Measurements from ENCODE around the gene RPL9. TPM values are rescaled to one million over a fixed set of nuclear protein-coding genes. Genes with fewer than 3 reads are reported as not detected.

Gene RPL9
- total RNA-seq, 1 experiment from 2014 or later: 971 TPM

DNA sequence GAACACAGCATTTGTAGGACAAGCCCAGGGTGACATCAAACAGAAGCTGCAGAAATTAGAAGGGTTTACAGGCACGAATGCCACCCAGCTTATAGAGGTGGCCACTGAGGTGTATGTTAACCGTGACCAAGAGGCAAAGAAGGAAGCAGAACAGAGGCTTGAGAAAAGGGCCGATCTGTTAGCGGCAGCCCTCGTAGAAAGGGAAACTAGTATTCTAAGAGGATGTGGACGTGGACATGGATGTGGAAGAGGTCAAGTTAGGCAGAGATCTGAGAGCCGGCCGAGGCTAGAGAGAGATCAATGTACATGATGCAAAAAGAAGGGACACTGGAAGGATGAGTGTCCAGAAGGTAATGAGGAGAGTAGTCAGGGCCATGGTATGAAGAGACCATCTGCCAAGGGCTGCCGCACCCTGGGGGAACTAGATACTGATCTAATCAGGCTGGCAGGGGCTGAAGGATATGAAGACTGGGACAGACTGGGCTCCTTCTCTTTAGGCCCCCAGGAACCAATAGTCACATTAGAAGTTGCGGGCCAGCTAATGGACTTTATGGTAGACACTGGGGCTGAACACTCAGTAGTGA lies 27.6 kb upstream of the RPL9 start:
- Histone ChIP-seq H3K4me1 (ENCODE audit: insufficient read depth, low read length, poor library complexity, severe bottlenecking) (no peaks in the 10 kb centered on the region), H3K36me3 (ENCODE audit: insufficient read depth, low read length, poor library complexity, severe bottlenecking) (no peaks in the 10 kb centered on the region), H3K9me3 (ENCODE audit: low read depth, low read length, poor library complexity, severe bottlenecking) (no peaks in the 10 kb centered on the region), H3K27ac (ENCODE audit: low read depth, low read length, poor library complexity, severe bottlenecking) (no peak overlapping the region), H3K27me3 (replicated peaks; ENCODE audit: insufficient read depth, low read depth, low read length, poor library complexity) (no peaks in the 10 kb centered on the region), H3K4me3 (ENCODE audit: low read depth, low read length, poor library complexity, severe bottlenecking) (no peak overlapping the region)
- no TSS peak for BruUV-seq (replicated peaks)
- ChIA-PET CTCF (no interaction called here), POLR2A (ENCODE audit: low non-redundant PET) (no interaction called here)
- TF ChIP-seq CTCF (conservative IDR thresholded peaks at IDR 0.05; ENCODE audit: low read depth, low read length): no peak
- no peak for TF ChIP-seq EZH2 (IDR thresholded peaks at IDR 0.05; ENCODE audit: borderline replicate concordance, low read depth, low read length, poor library complexity, severe bottlenecking)
- intact Hi-C loops (cut with micrococcal nuclease; ENCODE audit: unreplicated experiment): no loop called here
- no peak for DNase-seq (ENCODE audit: low spot score)

DNA sequence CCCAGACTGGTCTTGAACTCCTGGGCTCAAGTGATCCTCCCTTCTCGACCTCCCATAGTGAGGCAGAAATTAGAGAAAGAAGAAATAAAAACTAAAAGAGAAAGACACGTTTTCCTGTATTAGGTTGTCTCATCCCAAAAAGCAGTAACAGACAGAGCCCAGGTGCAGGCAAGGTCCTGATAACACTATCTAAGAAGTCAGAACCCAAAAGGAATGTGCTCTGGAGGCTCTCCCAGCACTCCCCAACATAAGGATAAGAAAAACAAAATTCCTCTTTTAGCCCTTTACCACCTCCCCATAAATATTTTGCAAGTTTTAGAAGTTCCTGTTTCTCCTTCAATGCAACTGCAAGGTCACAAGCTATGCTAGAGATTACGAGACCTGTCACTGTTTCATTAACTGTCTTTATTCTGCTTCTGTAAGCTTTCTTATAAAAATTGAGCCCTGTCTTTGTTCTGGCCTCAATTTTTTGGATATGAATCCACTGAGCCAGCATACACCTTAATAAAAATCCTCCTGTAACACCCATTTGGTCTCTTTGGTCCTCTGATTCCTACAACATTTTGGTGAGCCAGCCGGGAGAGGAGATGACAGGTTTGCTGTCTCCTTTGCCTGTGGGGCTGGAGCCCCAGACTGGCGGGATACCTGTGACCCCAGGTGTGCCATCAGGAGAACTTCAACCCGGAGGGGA lies 26.0 kb upstream of the RPL9 start:
- no TSS peak for BruUV-seq (replicated peaks)
- H3K36me3 ChIP-seq (ENCODE audit: insufficient read depth, low read length, poor library complexity, severe bottlenecking): no peaks in the 10 kb centered on the region
- no peak overlapping the region for H3K27ac ChIP-seq (ENCODE audit: low read depth, low read length, poor library complexity, severe bottlenecking)
- H3K4me1 ChIP-seq (ENCODE audit: insufficient read depth, low read length, poor library complexity, severe bottlenecking): no peaks in the 10 kb centered on the region
- intact Hi-C loops (cut with micrococcal nuclease; ENCODE audit: unreplicated experiment): no loop called here
- TF ChIP-seq CTCF (conservative IDR thresholded peaks at IDR 0.05; ENCODE audit: low read depth, low read length): no peak
- TF ChIP-seq EZH2 (IDR thresholded peaks at IDR 0.05; ENCODE audit: borderline replicate concordance, low read depth, low read length, poor library complexity, severe bottlenecking): no peak
- no peak overlapping the region for H3K4me3 ChIP-seq (ENCODE audit: low read depth, low read length, poor library complexity, severe bottlenecking)
- no peak for DNase-seq (ENCODE audit: low spot score)
- CTCF ChIA-PET: no interaction called here
- H3K27me3 ChIP-seq (replicated peaks; ENCODE audit: insufficient read depth, low read depth, low read length, poor library complexity): no peaks in the 10 kb centered on the region
- POLR2A ChIA-PET (ENCODE audit: low non-redundant PET): no interaction called here
- no peaks in the 10 kb centered on the region for H3K9me3 ChIP-seq (ENCODE audit: low read depth, low read length, poor library complexity, severe bottlenecking)

DNA sequence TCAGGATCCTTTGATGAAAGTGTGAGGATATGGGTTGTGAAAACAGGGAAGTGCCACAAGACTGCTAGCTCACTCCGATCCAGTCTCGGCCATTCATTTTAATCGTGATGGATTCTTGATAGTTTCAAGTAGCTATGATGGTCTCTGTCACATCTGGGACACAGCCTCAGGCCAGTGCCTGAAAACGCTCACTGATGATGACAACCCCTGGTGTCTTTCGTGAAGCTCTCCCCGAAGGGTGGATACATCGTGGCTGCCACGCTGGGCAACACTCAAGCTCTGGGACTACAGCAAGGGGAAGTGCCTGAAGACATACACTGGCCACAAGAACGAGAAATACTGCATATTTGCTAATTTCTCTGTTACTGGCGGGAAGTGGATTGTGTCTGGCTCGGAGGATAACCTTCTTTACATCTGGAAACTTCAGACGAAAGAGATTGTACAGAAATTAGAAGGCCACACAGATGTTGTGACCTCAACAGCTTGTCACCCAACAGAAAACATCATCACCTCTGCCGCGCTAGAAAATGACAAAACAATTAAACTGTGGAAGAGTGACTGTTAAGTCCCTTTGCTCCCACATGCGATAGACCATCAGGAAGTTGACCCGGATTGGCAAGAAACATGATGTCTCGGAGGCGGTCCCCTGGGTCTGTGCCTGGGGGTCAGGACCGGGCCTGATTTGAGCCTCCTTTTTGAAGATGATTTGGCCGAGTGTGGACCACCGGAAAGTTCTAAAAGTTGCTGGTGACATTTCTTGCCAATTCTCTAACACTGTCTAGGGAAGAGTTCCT lies 22.4 kb upstream of the RPL9 start:
- no peak for DNase-seq (ENCODE audit: low spot score)
- BruUV-seq (replicated peaks): no TSS peak
- POLR2A ChIA-PET (ENCODE audit: low non-redundant PET): no interaction called here
- CTCF ChIA-PET: no interaction called here
- Histone ChIP-seq H3K27me3 (replicated peaks; ENCODE audit: insufficient read depth, low read depth, low read length, poor library complexity) (no peaks in the 10 kb centered on the region), H3K36me3 (ENCODE audit: insufficient read depth, low read length, poor library complexity, severe bottlenecking) (no peaks in the 10 kb centered on the region), H3K27ac (ENCODE audit: low read depth, low read length, poor library complexity, severe bottlenecking) (no peak overlapping the region), H3K4me1 (ENCODE audit: insufficient read depth, low read length, poor library complexity, severe bottlenecking) (no peaks in the 10 kb centered on the region), H3K4me3 (ENCODE audit: low read depth, low read length, poor library complexity, severe bottlenecking) (no peak overlapping the region), H3K9me3 (ENCODE audit: low read depth, low read length, poor library complexity, severe bottlenecking) (no peaks in the 10 kb centered on the region)
- no peak for TF ChIP-seq CTCF (conservative IDR thresholded peaks at IDR 0.05; ENCODE audit: low read depth, low read length)
- TF ChIP-seq EZH2 (IDR thresholded peaks at IDR 0.05; ENCODE audit: borderline replicate concordance, low read depth, low read length, poor library complexity, severe bottlenecking): no peak
- intact Hi-C loops (cut with micrococcal nuclease; ENCODE audit: unreplicated experiment): no loop called here
